ENCODE measurements around the gene ANO3. TPM values are rescaled to one million over a fixed set of nuclear protein-coding genes. Genes with fewer than 3 reads are reported as not detected.

ANO3 gene
- total RNA-seq, 2 donors from 2014 or later = 0.12 to 0.13 TPM

GRCh38 chr11:26571861-26572654, 240.1 kb downstream of the ANO3 start, which contains the start of gene MUC15:
Gene MUC15, minus strand, starts transcription at chr11:26572263. Its CDS starts 5,169 bp downstream, at chr11:26567094.
- no peak for TF ChIP-seq CTCF (IDR thresholded peaks at IDR 0.05)
- no peak within 1 kb of the TSS for H3K4me3 ChIP-seq
- intact Hi-C loops (cut with DNase I) = no loop called here
- H3K27me3 ChIP-seq = no peaks in the 10 kb centered on the region
- H3K27ac ChIP-seq = no peak within 1 kb of the TSS
- no peaks in the 10 kb centered on the region for H3K9me3 ChIP-seq
- no peak for DNase-seq
- no peaks in the 10 kb centered on the region for H3K36me3 ChIP-seq
- no peaks in the 10 kb centered on the region for H3K4me1 ChIP-seq
- H3K9ac ChIP-seq (ENCODE audit: low read depth in 2 of 2, low read length in 2 of 2) = no peak within 1 kb of the TSS

GRCh38 chr11:26572770-26573402, 241.0 kb downstream of the ANO3 start:
- no peak for TF ChIP-seq CTCF (IDR thresholded peaks at IDR 0.05)

GRCh38 chr11:26573896-26574295, 242.0 kb downstream of the ANO3 start:
- no peak overlapping the region for H3K27ac ChIP-seq

More at GRCh38 chr11:26572770-26573402, 241.0 kb downstream of the ANO3 start:
- H3K36me3 ChIP-seq = no peaks in the 10 kb centered on the region
- no peaks in the 10 kb centered on the region for H3K4me1 ChIP-seq
- intact Hi-C loops (cut with DNase I) = no loop called here
- H3K4me3 ChIP-seq = no peak overlapping the region
- H3K27me3 ChIP-seq = no peaks in the 10 kb centered on the region
- DNase-seq = no peak
- no peak overlapping the region for H3K9ac ChIP-seq (ENCODE audit: low read depth in 2 of 2, low read length in 2 of 2)
- H3K9me3 ChIP-seq = no peaks in the 10 kb centered on the region
- H3K27ac ChIP-seq = no peak overlapping the region

GRCh38 chr11:26575946-26576345, 244.0 kb downstream of the ANO3 start:
- no peak for DNase-seq
- H3K4me1 ChIP-seq = no peaks in the 10 kb centered on the region
- H3K9ac ChIP-seq (ENCODE audit: low read depth in 2 of 2, low read length in 2 of 2) = no peak overlapping the region
- no peak for TF ChIP-seq CTCF (IDR thresholded peaks at IDR 0.05)
- H3K27ac ChIP-seq = no peak overlapping the region
- H3K4me3 ChIP-seq = no peak overlapping the region
- H3K9me3 ChIP-seq = no peaks in the 10 kb centered on the region
- no peaks in the 10 kb centered on the region for H3K27me3 ChIP-seq
- intact Hi-C loops (cut with DNase I) = no loop called here
- H3K36me3 ChIP-seq = no peaks in the 10 kb centered on the region

More at GRCh38 chr11:26573896-26574295, 242.0 kb downstream of the ANO3 start:
- intact Hi-C loops (cut with DNase I) = no loop called here
- Histone ChIP-seq H3K36me3 (no peaks in the 10 kb centered on the region), H3K9me3 (no peaks in the 10 kb centered on the region), H3K9ac (ENCODE audit: low read depth in 2 of 2, low read length in 2 of 2) (no peak overlapping the region), H3K27me3 (no peaks in the 10 kb centered on the region), H3K4me1 (no peaks in the 10 kb centered on the region), H3K4me3 (no peak overlapping the region)
- DNase-seq = no peak
- no peak for TF ChIP-seq CTCF (IDR thresholded peaks at IDR 0.05)

- DNase-seq = no peak
- H3K27ac ChIP-seq = no peak overlapping the region
- H3K36me3 ChIP-seq = no peaks in the 10 kb centered on the region
- intact Hi-C loops (cut with DNase I) = no loop called here
- no peak for TF ChIP-seq CTCF (IDR thresholded peaks at IDR 0.05)
- no peak overlapping the region for H3K4me3 ChIP-seq
- H3K4me1 ChIP-seq = no peaks in the 10 kb centered on the region
- H3K9ac ChIP-seq (ENCODE audit: low read depth in 2 of 2, low read length in 2 of 2) = no peak overlapping the region
- H3K9me3 ChIP-seq = no peaks in the 10 kb centered on the region
- H3K27me3 ChIP-seq = no peaks in the 10 kb centered on the region
Observed at GRCh38 chr11:26578998-26579661, 247.2 kb downstream of the ANO3 start.
